SK-N-SH treated with all-trans-retinoic acid at 6 μM for 48 hours (cell line): ENCODE measurements around the gene TXNDC11.

Experiments
- ATAC-seq: fragments of 200-7000 bp; cut with Tn5 transposase; 3 replicates; pipeline ENCODE4 v1.9.1; 2020; ENCODE audit warnings: mild to moderate bottlenecking, moderate library complexity
- ARNTL ChIP-seq: fragments of 450-650 bp; formaldehyde crosslinking; IDR thresholded peaks from 2 replicates; pipeline ENCODE4 v1.5.0; 2020; ENCODE audit warnings: low read depth, mild to moderate bottlenecking, moderate library complexity, borderline replicate concordance
- BACH2 ChIP-seq: fragments of 250-450 bp; sonication (Bioruptor Pico); IDR thresholded peaks from 2 replicates; pipeline ENCODE4 v1.9.0; 2021; ENCODE audit warnings: mild to moderate bottlenecking, borderline replicate concordance
- CREB5 ChIP-seq: fragments of 250-450 bp; sonication (Bioruptor Pico); IDR thresholded peaks from 2 replicates; pipeline ENCODE4 v1.5.1; 2020; ENCODE audit warnings: low read depth, mild to moderate bottlenecking, moderate library complexity
- CSDC2 ChIP-seq: fragments of 250-450 bp; sonication (Bioruptor Pico); IDR thresholded peaks from 2 replicates; pipeline ENCODE4 v1.5.0; 2020; ENCODE audit warnings: mild to moderate bottlenecking, moderate library complexity
- ESRRG ChIP-seq: fragments of 250-450 bp; sonication (Bioruptor Pico); IDR thresholded peaks from 2 replicates; pipeline ENCODE4 v1.6.1; 2021; ENCODE audit warnings: mild to moderate bottlenecking
- GLIS3 ChIP-seq: fragments of 250-450 bp; sonication (Bioruptor Pico); IDR thresholded peaks from 2 replicates; pipeline ENCODE4 v1.5.0; 2020; ENCODE audit warnings: mild to moderate bottlenecking, moderate library complexity
- ISL1 ChIP-seq: fragments of 250-450 bp; sonication (Bioruptor Pico); IDR thresholded peaks from 2 replicates; pipeline ENCODE4 v2.1.2; 2022; ENCODE audit warnings: mild to moderate bottlenecking, moderate library complexity
- OSR1 ChIP-seq: fragments of 250-450 bp; sonication (Bioruptor Pico); IDR thresholded peaks from 2 replicates; pipeline ENCODE4 v1.8.0; 2022; ENCODE audit warnings: moderate library complexity, mild to moderate bottlenecking, inconsistent platforms
- PPARA ChIP-seq: fragments of 250-450 bp; sonication (Bioruptor Pico); IDR thresholded peaks from 2 replicates; pipeline ENCODE4 v1.5.0; 2020; ENCODE audit warnings: mild to moderate bottlenecking, borderline replicate concordance
- RARB ChIP-seq: fragments of 250-450 bp; sonication (Bioruptor Pico); IDR thresholded peaks from 2 replicates; pipeline ENCODE4 v1.8.0; 2021; ENCODE audit warnings: mild to moderate bottlenecking, moderate library complexity
- SNAI2 ChIP-seq: fragments of 250-450 bp; sonication (Bioruptor Pico); IDR thresholded peaks from 2 replicates; pipeline ENCODE4 v1.5.0; 2020; ENCODE audit warnings: mild to moderate bottlenecking, moderate library complexity
- TCF4 ChIP-seq: fragments of 250-450 bp; sonication (Bioruptor Pico); IDR thresholded peaks from 2 replicates; pipeline ENCODE4 v1.8.0; 2021; ENCODE audit warnings: mild to moderate bottlenecking, moderate library complexity, borderline replicate concordance
- TOX ChIP-seq: fragments of 250-450 bp; sonication (Bioruptor Pico); IDR thresholded peaks from 2 replicates; pipeline ENCODE4 v1.8.0; 2021; ENCODE audit warnings: mild to moderate bottlenecking, moderate library complexity, borderline replicate concordance
- TSHZ2 ChIP-seq: fragments of 250-450 bp; sonication (Bioruptor Pico); IDR thresholded peaks from 2 replicates; pipeline ENCODE4 v1.5.0; 2020; ENCODE audit warnings: mild to moderate bottlenecking, moderate library complexity
- ZC3H10 ChIP-seq: fragments of 250-450 bp; sonication (Bioruptor Pico); IDR thresholded peaks from 2 replicates; pipeline ENCODE4 v1.5.1; 2021; ENCODE audit warnings: mild to moderate bottlenecking, moderate library complexity
- ZFP3 ChIP-seq: fragments of 250-450 bp; sonication (Bioruptor Pico); IDR thresholded peaks from 2 replicates; pipeline ENCODE4 v1.5.0; 2020; ENCODE audit warnings: mild to moderate bottlenecking, moderate library complexity
- ZFP30 ChIP-seq: fragments of 450-650 bp; formaldehyde crosslinking; IDR thresholded peaks from 2 replicates; pipeline ENCODE4 v1.5.0; 2022; ENCODE audit warnings: mild to moderate bottlenecking, moderate library complexity
- ZNF565 ChIP-seq: fragments of 450-650 bp; formaldehyde crosslinking; conservative IDR thresholded peaks from 2 replicates; pipeline ENCODE4 v1.5.0; 2020; ENCODE audit warnings: low read depth, mild to moderate bottlenecking, moderate library complexity
- ZNF70 ChIP-seq: fragments of 450-650 bp; formaldehyde crosslinking; IDR thresholded peaks from 2 replicates; pipeline ENCODE4 v1.5.0; 2020; ENCODE audit warnings: mild to moderate bottlenecking, moderate library complexity
- ZNF8 ChIP-seq: fragments of 450-650 bp; formaldehyde crosslinking; IDR thresholded peaks from 2 replicates; pipeline ENCODE4 v1.5.0; 2020; ENCODE audit warnings: mild to moderate bottlenecking, moderate library complexity
- TF ChIP-seq, protein P1 (sequence below): fragments of 250-450 bp; sonication (Bioruptor Pico); IDR thresholded peaks from 2 replicates; pipeline ENCODE4 v1.8.0; 2020; ENCODE audit warnings: mild to moderate bottlenecking, moderate library complexity, borderline replicate concordance
- TF ChIP-seq, protein P2 (sequence below): fragments of 250-450 bp; sonication (Bioruptor Pico); IDR thresholded peaks from 2 replicates; pipeline ENCODE4 v1.8.0; 2021; ENCODE audit warnings: low read depth, mild to moderate bottlenecking, moderate library complexity, borderline replicate concordance
- TF ChIP-seq, protein P3 (sequence below): fragments of 250-450 bp; sonication (Bioruptor Pico); IDR thresholded peaks from 2 replicates; pipeline ENCODE4 v1.5.1; 2021; ENCODE audit warnings: mild to moderate bottlenecking, moderate library complexity

TXNDC11 gene

DNA sequence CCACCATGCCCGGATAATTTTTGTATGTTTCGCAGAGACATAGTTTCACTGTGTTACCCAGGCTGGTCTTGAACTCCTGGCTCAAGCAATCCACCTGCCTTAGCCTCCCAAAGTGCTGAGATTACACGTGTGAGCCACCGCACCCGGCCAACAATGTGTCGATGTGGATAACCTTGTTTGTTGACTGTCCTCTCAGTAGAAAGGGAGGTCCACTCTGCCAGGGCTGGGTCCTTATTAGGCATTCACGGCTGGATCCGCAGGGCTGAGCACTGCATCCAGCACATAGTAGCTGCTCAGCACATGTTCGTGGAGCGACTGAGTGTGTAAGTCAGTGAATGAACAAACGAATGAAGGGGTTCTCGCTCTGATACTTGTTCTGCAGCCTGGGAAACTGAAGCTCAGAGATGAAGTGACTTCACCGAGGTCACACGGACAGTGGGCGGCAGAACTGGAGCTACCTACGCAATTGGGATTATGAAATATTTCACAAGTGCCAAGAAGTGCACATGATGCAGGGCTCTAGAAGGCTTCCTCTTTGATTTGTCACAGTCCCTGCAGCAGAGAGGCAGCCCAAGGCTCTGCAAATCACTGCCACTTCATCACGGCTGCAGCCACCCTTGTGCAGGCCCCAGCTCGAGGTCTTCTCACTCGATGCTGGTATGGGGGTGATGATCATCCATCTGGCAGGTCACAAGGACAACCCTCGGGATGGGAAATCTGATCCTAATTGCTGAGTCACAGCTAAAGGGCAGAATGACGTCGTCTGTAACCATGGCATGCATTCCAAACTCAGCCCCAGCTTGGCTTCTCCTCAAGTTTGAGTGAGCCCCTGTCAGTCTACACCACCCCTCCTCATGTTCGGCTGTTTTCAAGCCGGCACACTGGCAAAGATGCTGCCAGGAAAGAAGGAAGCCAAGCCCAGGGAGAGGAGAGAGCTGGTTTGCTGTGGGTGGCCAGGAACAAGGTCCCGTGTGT is 102.4 kb downstream of the TXNDC11 start:
- TF ChIP-seq ESRRG (CRISPR knock-in tag) (no peak), TOX (CRISPR knock-in tag) (no peak), TSHZ2 (CRISPR knock-in tag) (no peak), PPARA (CRISPR knock-in tag) (no peak), SNAI2 (CRISPR knock-in tag) (peak; percentile 64; the same call in 1 of the 2 replicates), OSR1 (CRISPR knock-in tag) (no peak), ZFP3 (CRISPR knock-in tag) (no peak; the same call in none of the 2 replicates), RARB (CRISPR knock-in tag) (no peak), BACH2 (CRISPR knock-in tag) (no peak), ZFP30 (CRISPR knock-in tag) (no peak), CSDC2 (CRISPR knock-in tag) (0 out of 2 replicates have a peak, but pooled peaks have one; percentile 69), ZNF8 (CRISPR knock-in tag) (no peak), GLIS3 (CRISPR knock-in tag) (no peak), ARNTL (CRISPR knock-in tag) (no peak), ISL1 (CRISPR knock-in tag) (peak; percentile 43; the same call in 1 of the 2 replicates), CREB5 (no peak; the same call in 1 of the 2 replicates), ZNF70 (CRISPR knock-in tag) (no peak), ZNF565 (no peak), ZC3H10 (no peak), TCF4 (CRISPR knock-in tag) (no peak)
- TF ChIP-seq, protein P1, sequence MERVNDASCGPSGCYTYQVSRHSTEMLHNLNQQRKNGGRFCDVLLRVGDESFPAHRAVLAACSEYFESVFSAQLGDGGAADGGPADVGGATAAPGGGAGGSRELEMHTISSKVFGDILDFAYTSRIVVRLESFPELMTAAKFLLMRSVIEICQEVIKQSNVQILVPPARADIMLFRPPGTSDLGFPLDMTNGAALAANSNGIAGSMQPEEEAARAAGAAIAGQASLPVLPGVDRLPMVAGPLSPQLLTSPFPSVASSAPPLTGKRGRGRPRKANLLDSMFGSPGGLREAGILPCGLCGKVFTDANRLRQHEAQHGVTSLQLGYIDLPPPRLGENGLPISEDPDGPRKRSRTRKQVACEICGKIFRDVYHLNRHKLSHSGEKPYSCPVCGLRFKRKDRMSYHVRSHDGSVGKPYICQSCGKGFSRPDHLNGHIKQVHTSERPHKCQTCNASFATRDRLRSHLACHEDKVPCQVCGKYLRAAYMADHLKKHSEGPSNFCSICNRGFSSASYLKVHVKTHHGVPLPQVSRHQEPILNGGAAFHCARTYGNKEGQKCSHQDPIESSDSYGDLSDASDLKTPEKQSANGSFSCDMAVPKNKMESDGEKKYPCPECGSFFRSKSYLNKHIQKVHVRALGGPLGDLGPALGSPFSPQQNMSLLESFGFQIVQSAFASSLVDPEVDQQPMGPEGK = no peak
- TF ChIP-seq, protein P2, sequence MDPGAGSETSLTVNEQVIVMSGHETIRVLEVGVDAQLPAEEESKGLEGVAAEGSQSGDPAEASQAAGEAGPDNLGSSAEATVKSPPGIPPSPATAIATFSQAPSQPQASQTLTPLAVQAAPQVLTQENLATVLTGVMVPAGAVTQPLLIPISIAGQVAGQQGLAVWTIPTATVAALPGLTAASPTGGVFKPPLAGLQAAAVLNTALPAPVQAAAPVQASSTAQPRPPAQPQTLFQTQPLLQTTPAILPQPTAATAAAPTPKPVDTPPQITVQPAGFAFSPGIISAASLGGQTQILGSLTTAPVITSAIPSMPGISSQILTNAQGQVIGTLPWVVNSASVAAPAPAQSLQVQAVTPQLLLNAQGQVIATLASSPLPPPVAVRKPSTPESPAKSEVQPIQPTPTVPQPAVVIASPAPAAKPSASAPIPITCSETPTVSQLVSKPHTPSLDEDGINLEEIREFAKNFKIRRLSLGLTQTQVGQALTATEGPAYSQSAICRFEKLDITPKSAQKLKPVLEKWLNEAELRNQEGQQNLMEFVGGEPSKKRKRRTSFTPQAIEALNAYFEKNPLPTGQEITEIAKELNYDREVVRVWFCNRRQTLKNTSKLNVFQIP (CRISPR knock-in tag) = no peak
- TF ChIP-seq, protein P3, sequence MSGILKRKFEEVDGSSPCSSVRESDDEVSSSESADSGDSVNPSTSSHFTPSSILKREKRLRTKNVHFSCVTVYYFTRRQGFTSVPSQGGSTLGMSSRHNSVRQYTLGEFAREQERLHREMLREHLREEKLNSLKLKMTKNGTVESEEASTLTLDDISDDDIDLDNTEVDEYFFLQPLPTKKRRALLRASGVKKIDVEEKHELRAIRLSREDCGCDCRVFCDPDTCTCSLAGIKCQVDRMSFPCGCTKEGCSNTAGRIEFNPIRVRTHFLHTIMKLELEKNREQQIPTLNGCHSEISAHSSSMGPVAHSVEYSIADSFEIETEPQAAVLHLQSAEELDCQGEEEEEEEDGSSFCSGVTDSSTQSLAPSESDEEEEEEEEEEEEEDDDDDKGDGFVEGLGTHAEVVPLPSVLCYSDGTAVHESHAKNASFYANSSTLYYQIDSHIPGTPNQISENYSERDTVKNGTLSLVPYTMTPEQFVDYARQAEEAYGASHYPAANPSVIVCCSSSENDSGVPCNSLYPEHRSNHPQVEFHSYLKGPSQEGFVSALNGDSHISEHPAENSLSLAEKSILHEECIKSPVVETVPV (CRISPR knock-in tag) = no peak
- TF ChIP-seq, all 23 proteins: peak for 3
- peak; percentile 86 for ATAC-seq

- ATAC-seq = no peak
- TF ChIP-seq TSHZ2 (CRISPR knock-in tag) (no peak), RARB (CRISPR knock-in tag) (no peak), ZFP30 (CRISPR knock-in tag) (no peak), TCF4 (CRISPR knock-in tag) (no peak), PPARA (CRISPR knock-in tag) (no peak), ZNF565 (no peak), GLIS3 (CRISPR knock-in tag) (no peak), BACH2 (CRISPR knock-in tag) (no peak)
- TF ChIP-seq, protein P3 (CRISPR knock-in tag) = no peak
Measured at GRCh38 chr16:11639008-11639562, 103.6 kb downstream of the TXNDC11 start.
